Measurements from ENCODE around the gene RAP1GDS1.

GRCh38 chr4:98314791-98315565 is 53.8 kb downstream of the RAP1GDS1 start:
- TF ChIP-seq, protein P1, sequence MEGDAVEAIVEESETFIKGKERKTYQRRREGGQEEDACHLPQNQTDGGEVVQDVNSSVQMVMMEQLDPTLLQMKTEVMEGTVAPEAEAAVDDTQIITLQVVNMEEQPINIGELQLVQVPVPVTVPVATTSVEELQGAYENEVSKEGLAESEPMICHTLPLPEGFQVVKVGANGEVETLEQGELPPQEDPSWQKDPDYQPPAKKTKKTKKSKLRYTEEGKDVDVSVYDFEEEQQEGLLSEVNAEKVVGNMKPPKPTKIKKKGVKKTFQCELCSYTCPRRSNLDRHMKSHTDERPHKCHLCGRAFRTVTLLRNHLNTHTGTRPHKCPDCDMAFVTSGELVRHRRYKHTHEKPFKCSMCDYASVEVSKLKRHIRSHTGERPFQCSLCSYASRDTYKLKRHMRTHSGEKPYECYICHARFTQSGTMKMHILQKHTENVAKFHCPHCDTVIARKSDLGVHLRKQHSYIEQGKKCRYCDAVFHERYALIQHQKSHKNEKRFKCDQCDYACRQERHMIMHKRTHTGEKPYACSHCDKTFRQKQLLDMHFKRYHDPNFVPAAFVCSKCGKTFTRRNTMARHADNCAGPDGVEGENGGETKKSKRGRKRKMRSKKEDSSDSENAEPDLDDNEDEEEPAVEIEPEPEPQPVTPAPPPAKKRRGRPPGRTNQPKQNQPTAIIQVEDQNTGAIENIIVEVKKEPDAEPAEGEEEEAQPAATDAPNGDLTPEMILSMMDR (IDR thresholded peaks at IDR 0.05), result no peak
- no peak for TF ChIP-seq POLR2A (IDR thresholded peaks at IDR 0.05; ENCODE audit: low read depth)
- no peak for TF ChIP-seq EP300 (IDR thresholded peaks at IDR 0.05)
- no peak for TF ChIP-seq POLR2AphosphoS5 (IDR thresholded peaks at IDR 0.05)

Data from esophagus muscularis mucosa (tissue), 4 donors.